A549 treated with Hydrocortisone at 1 μM for 4 hours (cell line): ENCODE results near the gene UNKL. TPM values are rescaled to one million over a fixed set of nuclear protein-coding genes. Genes with fewer than 3 reads are reported as not detected.

Experiments
- total RNA-seq: library from RNA; stranded (reverse); fragments of 200-300 nt; extraction: Qiagen RNA extraction; gene quantifications from 5 replicates; pipeline ENCODE4 v1.2.3, GENCODE V29; 2022

The UNKL gene
- total RNA-seq = 25.0 to 26.5 TPM (median 25.6 TPM) in 5 replicates

GRCh38 chr16:1414532-1415260, at the start of gene UNKL:
Gene UNKL, minus strand, starts transcription at chr16:1414704. Its CDS starts 13 bp downstream, at chr16:1414691.

DNA sequence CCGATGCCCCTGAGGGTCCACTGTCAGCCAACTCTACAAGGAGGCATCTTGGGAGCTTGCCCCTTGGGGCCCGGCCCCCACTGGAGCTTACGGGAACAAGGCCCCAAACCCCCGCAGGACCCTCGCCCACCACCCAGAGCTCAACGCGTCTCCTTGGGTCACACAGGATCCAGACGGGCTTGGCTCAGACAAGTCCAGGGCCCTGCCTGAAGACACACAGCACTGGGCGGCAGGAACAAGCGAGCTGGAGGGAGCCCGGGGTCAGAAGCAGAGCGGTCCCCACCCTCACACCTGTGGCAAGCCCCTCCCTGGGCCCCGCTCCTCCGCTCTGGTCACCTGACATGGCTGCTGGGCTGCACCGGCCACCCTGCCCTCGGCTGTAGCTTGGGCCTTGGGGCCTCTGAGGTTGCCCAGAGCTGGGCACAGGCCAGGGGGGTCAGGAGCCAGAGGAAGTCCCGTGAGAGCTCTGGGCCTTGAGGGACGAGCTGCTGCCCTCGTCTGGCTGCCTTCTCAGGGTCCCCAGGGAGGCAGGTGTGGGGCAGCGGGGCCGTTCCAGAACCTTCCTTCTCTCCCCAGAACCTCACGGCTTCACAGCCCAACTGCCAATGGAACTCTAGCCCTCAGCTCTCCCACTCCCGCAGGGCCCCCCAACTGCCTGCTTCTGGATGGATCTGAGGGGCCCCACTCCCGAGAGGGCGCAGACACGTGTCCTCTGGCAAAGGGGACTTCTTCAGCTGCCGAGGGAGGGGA, 29.7 kb upstream of the UNKL start, which contains the start of gene CCDC154:
Gene CCDC154, minus strand, starts transcription at position 577 of the 750 bp plus-strand sequence. Its CDS starts 234 bp downstream, at position 343.

DNA sequence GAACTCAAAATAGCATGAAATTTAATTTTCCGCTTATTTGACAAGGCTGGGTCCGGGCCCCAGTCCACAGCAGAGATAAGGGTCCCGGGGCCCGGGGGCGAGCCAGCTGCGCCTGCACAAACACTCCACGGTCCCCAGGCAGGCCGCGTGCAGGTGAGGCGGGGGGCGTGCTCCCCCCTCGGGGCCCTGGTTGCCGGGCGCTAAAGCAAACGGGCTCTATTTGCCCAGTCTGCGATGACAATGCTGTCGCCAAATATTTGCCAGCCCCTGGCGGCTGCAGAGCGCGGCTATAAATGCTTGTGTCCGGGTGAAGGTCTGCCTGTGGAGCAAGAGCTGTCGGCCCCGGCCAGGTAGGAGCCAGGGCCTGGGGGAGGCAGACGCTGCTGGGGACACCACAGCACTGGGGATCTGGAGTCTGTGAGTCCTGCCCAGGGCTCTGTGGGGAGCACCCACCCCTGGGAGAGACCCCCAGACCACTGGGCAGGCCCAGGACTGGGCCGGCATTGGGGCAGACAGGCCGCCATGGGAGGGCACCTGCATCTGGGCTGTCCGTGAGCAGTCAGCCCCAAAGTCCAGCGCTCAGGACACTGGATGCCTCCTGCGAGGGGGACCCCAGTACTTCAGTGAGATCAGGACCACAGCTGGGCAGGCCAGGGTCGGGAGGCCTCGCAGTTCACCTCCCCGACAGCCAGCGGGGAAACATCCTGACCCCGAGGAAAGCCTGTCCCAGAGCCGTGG, 16.4 kb upstream of the UNKL start, which contains the start of gene PERCC1:
Gene PERCC1, plus strand, starts transcription at position 320 of the 738 bp plus-strand sequence. CDS start 1,516 bp downstream, outside the sequence.

GRCh38 chr16:1351582-1352362, 62.7 kb downstream of the UNKL start, which contains the start of the genes GNPTG and TSR3:
Gene GNPTG, plus strand, starts transcription at chr16:1351931. Its CDS starts 35 bp downstream, at chr16:1351966.
Gene TSR3, minus strand, starts transcription at chr16:1351878. Its CDS starts 74 bp downstream, at chr16:1351804.

GRCh38 chr16:1333149-1333812, 81.2 kb downstream of the UNKL start, which contains the start of gene BAIAP3:
Gene BAIAP3, plus strand, starts transcription at chr16:1333645. Its CDS starts 4,905 bp downstream, at chr16:1338550.

Other genes with a start within 250 kb of the UNKL start
- gene TPSG1, start 189.4 kb downstream of the UNKL start, total RNA-seq = 0.10 to 0.13 TPM in 2 of 5 replicates, not detected in the others
- gene TPSB2, start 184.5 kb downstream of the UNKL start, total RNA-seq = not detected in 5 replicates
- gene TPSAB1, start 174.0 kb downstream of the UNKL start, total RNA-seq = 0.28 TPM in 1 of 5 replicates, not detected in the others
- not detected in 5 replicates for gene TPSD1, start 158.6 kb downstream of the UNKL start, total RNA-seq
- gene UBE2I, start 105.1 kb downstream of the UNKL start, total RNA-seq = 139 to 194 TPM (median 157 TPM) in 5 replicates
- 0.64 to 1.6 TPM (median 0.93 TPM) in 5 replicates for gene BAIAP3, start 81.1 kb downstream of the UNKL start, total RNA-seq
- 61.7 to 98.0 TPM (median 90.5 TPM) in 5 replicates for gene TSR3, start 62.8 kb downstream of the UNKL start, total RNA-seq
- gene GNPTG, start 62.8 kb downstream of the UNKL start, total RNA-seq = 28.2 to 37.3 TPM (median 36.1 TPM) in 5 replicates
- 32.1 to 38.6 TPM (median 36.5 TPM) in 5 replicates for gene UQCC4, start 6.0 kb upstream of the UNKL start, total RNA-seq
- gene PERCC1, start 16.4 kb upstream of the UNKL start, total RNA-seq = not detected in 5 replicates
- gene CCDC154, start 29.9 kb upstream of the UNKL start, total RNA-seq = 0.06 to 0.33 TPM (median 0.27 TPM) in 5 replicates
- 65.8 to 70.2 TPM (median 68.1 TPM) in 5 replicates for gene CLCN7, start 60.3 kb upstream of the UNKL start, total RNA-seq
- not detected in 5 replicates for gene PTX4, start 74.2 kb upstream of the UNKL start, total RNA-seq
- 33.6 to 38.1 TPM (median 35.9 TPM) in 5 replicates for gene TELO2, start 78.7 kb upstream of the UNKL start, total RNA-seq
- 0.07 to 0.23 TPM (median 0.12 TPM) in 3 of 5 replicates, not detected in the others for gene TMEM204, start 119.0 kb upstream of the UNKL start, total RNA-seq
- 6.3 to 9.5 TPM (median 8.4 TPM) in 5 replicates for gene IFT140, start 197.4 kb upstream of the UNKL start, total RNA-seq
- gene CRAMP1, start 197.7 kb upstream of the UNKL start, total RNA-seq = 13.3 to 16.8 TPM (median 14.3 TPM) in 5 replicates